C4-2B (cell line): ENCODE measurements around the gene THRB.

Source experiments
- CTCF ChIP-seq: fragments of 450-650 bp; conservative IDR thresholded peaks from 2 replicates; pipeline ENCODE4 v1.5.1; 2017; ENCODE audit warnings: mild to moderate bottlenecking
- ZFX ChIP-seq: fragments of 450-650 bp; IDR thresholded peaks from 2 replicates; pipeline ENCODE4 v1.6.1; 2017

- no peak for TF ChIP-seq CTCF
- TF ChIP-seq ZFX = no peak
Measured at GRCh38 chr3:24388159-24388558, 106.5 kb downstream of the THRB start.
